GM18873 (cell line): Measurements from ENCODE around the gene AKR1B15.
"Not testable (repeated sequence)": the region's sequence is repeated elsewhere in the genome, so short reads cannot be mapped to it uniquely, and the experiment has no call there.

Source experiments
- ATAC-seq: cut with Tn5 transposase; IDR thresholded peaks from one replicate; pipeline ENCODE4 v1.9.1; 2021; ENCODE audit warnings: mild to moderate bottlenecking, moderate library complexity, moderate number of reproducible peaks; ENCODE audit not compliant: unreplicated experiment, low FRiP score

AKR1B15 gene

DNA sequence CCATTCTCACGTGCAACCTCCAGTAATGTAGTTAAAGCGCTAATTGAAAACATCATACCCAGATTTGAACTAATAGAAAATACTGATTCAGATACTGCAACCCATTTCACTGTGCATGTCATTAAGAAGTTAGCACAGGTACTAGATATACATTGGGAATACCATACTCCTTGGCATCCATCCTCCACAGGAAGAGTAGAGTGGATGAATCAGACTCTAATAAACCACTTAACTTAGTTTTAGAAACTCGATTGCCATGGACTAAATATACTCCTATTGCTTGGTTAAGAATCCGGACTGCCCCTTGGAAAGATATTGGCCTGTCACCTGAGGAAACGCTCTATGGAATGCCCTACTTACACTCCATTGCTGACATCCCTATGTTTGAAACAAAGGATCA lies 9.5 kb downstream of the AKR1B15 start:
- ATAC-seq = no peak

GRCh38 chr7:134561616-134562015 lies 12.7 kb downstream of the AKR1B15 start:
- not testable (repeated sequence) for ATAC-seq

DNA sequence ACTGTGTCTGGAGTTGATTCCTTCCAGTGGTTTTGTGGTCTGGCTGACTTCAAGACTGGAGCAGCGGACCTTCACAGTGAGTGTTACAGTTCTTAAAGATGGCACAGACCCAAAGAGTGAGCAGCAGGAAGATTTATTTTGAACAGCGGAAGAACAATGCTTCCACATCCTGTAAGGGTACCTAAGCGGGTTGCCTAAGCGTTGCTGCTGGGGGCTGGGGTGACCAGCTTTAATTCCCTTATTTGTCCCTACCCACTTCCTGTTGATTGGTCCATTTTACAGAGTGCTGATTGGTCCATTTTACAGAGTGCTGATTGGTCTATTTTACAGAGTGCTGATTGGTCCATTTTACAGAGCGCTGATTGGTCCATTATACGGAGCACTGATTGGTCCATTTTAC lies 13.2 kb downstream of the AKR1B15 start:
- ATAC-seq = no peak

GRCh38 chr7:134563398-134563749 lies 14.5 kb downstream of the AKR1B15 start:
- not testable (repeated sequence) for ATAC-seq

DNA sequence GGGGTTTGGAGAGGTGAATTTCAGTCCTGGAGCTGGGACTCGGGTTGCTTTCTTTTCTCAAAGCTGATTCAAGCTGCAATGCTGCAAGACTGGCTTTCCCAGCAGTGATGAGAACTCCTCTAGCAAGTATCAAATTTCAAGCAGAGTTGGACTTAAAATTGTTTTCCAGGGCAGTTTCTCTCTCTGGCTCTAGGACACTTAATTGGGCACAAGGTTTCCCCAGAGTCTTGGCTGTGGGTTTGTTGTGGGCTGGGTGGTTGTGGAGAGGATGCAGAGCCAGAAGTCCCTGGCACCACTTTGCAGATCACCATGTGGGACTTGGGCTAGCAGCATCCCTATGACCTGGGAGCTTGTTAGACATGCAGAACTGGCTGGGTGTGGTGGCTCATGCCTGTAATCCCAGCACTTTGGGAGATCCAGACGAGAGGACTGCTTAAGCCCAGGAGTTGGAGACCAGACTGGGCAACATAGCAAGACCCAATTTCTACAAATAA lies 16.8 kb downstream of the AKR1B15 start:
- no peak for ATAC-seq

GRCh38 chr7:134567368-134567767 lies 18.5 kb downstream of the AKR1B15 start:
- ATAC-seq = no peak

DNA sequence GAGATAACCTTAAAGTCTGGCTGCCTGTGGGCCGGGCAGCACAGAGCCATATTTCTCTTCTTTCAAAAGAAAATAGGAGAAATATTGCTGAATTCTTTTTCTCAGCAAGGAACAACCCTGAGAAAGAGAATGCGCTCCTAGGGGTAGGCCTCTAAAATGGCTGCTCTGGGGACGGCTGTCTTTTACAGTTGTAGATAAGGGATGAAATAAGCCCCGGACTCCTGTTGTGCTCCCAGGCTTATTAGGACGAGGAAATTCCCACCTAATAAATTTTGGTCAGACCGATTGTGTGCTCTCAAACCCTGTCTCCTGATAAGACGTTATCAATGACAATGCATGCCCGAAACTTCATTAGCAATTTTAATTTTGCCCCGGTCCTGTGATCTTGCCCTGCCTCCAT lies 21.1 kb downstream of the AKR1B15 start:
- not testable (repeated sequence) for ATAC-seq

GRCh38 chr7:134571101-134571500 lies 22.2 kb downstream of the AKR1B15 start:
- ATAC-seq = no peak

DNA sequence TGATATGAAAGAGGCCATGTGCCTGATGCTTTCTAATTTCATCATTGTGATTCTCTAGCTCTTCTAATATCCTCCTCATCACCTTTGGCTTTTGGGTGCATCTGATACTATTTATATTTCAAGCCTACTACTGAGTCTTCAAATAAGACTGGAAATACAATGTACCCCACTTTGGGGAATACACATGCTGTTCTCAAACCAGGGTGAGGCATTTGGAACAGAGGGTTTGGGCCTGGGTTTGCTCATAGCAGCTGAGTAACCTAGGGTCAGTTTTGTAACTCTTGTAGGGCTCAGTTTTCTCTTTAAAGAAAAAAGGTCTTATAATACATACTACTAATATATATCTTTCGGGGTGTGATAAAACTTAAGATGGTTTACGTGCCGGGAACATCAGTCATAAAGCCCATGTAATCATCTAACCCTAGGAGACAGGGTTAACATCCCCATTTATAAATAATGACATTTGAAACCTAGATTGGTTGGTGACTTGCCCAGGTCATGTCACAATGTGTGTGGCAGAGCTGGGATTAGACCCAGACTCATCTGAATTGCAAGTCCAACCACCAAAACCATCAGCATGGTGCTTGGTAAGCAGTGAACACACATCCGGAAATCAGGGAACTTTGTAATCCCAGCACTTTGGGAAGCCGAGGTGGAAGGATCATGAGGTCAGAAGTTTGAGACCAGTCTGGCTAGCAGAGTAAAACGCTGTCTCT lies 23.0 kb downstream of the AKR1B15 start:
- no peak for ATAC-seq

- ATAC-seq = no peak
These were observed 25.4 kb downstream of the AKR1B15 start for GRCh38 chr7:134574322-134574721.

GRCh38 chr7:134584290-134584689 lies 35.4 kb downstream of the AKR1B15 start:
- no peak for ATAC-seq

GRCh38 chr7:134585897-134586296 lies 37.0 kb downstream of the AKR1B15 start:
- ATAC-seq = no peak

- ATAC-seq = no peak
These were observed 38.8 kb downstream of the AKR1B15 start for GRCh38 chr7:134587750-134588149.

- ATAC-seq = no peak
These were observed 40.6 kb downstream of the AKR1B15 start for GRCh38 chr7:134589491-134589941.

DNA sequence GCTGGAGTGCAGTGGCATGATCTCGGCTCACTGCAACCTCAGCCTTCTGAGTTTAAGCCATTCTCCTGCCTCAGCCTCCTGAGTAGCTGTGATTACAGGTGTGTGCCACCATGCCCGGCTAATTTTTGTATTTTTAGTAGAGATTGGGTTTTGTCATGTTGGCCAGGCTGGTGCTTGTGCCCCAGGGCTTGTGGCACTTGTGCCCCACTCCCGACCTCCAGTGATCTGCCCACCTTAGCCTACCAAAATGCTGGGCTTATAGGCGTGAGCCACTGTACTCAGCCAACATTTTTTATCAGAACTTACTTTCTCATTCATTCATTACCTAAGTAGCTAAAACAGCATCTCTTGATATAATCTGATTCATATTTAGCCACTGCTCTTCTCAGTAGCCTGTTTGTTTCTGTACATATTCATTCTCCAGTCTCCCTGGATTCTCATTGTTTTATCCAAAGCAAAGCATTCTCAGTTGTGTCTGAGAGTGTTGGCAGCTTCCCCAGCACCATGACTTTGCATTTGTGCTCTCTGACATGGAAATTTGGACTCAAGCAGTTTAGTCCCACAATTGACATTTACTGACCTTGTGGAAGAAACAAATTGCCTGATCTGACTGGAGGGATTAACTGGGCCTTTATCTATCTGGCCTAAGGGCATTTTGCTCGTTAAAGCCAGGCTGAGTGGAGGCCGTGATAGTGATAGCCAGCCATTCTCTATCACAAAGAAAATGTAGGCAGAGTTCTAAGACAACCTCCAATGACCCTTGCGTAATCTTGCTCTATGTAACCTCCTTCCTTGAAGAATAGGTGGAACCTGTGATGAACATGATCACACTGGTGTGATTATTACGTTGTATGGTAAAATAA lies 44.9 kb downstream of the AKR1B15 start:
- ATAC-seq = no peak

GRCh38 chr7:134594877-134595276 lies 46.0 kb downstream of the AKR1B15 start:
- ATAC-seq = no peak

- no peak for ATAC-seq
These were observed 50.5 kb downstream of the AKR1B15 start for GRCh38 chr7:134599371-134599770.

- ATAC-seq = no peak
These were observed 52.5 kb downstream of the AKR1B15 start for GRCh38 chr7:134601459-134601858.

GRCh38 chr7:134602881-134603451 lies 54.1 kb downstream of the AKR1B15 start:
- ATAC-seq = no peak

DNA sequence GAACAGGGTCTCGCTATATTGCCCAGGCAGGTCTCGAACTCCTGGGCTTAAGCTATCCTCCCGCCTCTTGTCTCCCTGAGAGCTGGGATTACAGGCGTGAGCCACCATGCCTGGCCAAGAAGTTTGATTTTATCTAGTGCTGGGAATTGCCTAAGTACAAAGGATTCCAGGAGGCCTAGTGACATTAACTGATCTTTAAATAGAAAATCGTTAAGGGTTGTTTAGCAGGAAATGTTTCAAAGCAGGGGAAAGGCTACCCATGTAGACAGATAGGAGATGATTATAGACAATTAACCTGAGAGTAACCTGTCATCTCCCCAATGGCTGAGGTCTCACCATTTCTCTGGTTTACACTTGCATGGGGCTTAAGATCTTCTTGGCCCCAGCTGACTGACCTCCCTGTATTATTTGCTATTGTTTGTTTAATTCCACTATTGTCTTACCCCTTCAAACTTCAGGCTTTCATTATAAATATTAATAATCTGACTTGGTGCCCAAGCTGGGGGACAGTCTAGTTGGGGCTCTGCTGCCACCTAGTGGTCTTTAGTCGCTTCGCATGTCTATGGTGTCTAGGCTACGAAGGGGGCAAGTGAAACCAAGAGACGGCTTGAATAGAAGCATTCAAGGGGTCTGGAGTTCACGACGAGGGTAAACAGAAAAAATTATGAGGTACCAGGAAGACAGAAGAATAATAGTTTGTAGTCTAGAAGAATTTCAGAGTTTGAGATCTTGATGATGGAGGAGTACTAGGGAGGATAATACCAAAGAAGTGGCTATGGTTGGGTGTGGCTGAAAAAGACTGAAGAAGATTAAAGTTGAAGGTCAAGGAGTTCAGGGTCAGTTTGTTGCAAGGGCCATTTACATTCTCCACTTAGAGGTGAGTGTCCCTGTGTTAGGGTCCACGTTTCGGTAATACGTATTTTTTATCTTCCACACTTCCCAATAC lies 57.3 kb downstream of the AKR1B15 start:
- peak; percentile 78 for ATAC-seq
